HG03565 (cell line): ENCODE results near the gene CRACR2B.

Experiments
- ATAC-seq: cut with Tn5 transposase; IDR thresholded peaks from one replicate; pipeline ENCODE4 v1.9.1; 2021; ENCODE audit warnings: mild to moderate bottlenecking, moderate library complexity; ENCODE audit not compliant: unreplicated experiment

Gene CRACR2B

GRCh38 chr11:810040-810567 lies 17.6 kb upstream of the CRACR2B start:
- ATAC-seq = peak; percentile 1

- ATAC-seq = no peak
Measured at GRCh38 chr11:811446-812245, 16.1 kb upstream of the CRACR2B start.

GRCh38 chr11:812390-812789 lies 15.3 kb upstream of the CRACR2B start:
- ATAC-seq = no peak

GRCh38 chr11:813072-813455 lies 14.7 kb upstream of the CRACR2B start:
- ATAC-seq = no peak

- ATAC-seq = no peak
Measured at GRCh38 chr11:813456-814096, 14.1 kb upstream of the CRACR2B start.

GRCh38 chr11:815675-816432 lies 11.9 kb upstream of the CRACR2B start:
- no peak for ATAC-seq

GRCh38 chr11:816433-816779 lies 11.3 kb upstream of the CRACR2B start:
- no peak for ATAC-seq

GRCh38 chr11:818396-819128 lies 9.2 kb upstream of the CRACR2B start, which contains the start of gene PNPLA2:
PNPLA2 (plus strand) TSS chr11:818914; CDS start chr11:819719, 805 bp downstream.
- no peak for ATAC-seq

- peak; percentile 40 for ATAC-seq
Measured at GRCh38 chr11:819129-819931, 8.4 kb upstream of the CRACR2B start.

GRCh38 chr11:819943-820649 lies 7.6 kb upstream of the CRACR2B start:
- ATAC-seq = peak; percentile 47

GRCh38 chr11:820655-821511 lies 6.8 kb upstream of the CRACR2B start:
- no peak for ATAC-seq

GRCh38 chr11:821512-822371 lies 6.0 kb upstream of the CRACR2B start:
- no peak for ATAC-seq

- ATAC-seq = no peak
Measured at GRCh38 chr11:823441-824291, 4.1 kb upstream of the CRACR2B start.

GRCh38 chr11:824292-824880 lies 3.3 kb upstream of the CRACR2B start:
- no peak for ATAC-seq

- no peak for ATAC-seq
Measured at GRCh38 chr11:824942-825341, 2.8 kb upstream of the CRACR2B start.
